Thyroid gland (tissue), 4 donors: ENCODE measurements around the gene CYP27A1.

Experiments used
- CTCF ChIP-seq, 6 experiments: fragments of 200-600 bp in 3 of 6; fragments of 450-650 bp in 3 of 6; sonication (generic) in 3 of 6; IDR thresholded peaks; one replicate each; pipeline ENCODE4 v1.5.1; 2016 to 2019; ENCODE audit warnings: antibody characterized with exemption in 6 of 6, mild to moderate bottlenecking in 2 of 6, inconsistent platforms in 1 of 6, moderate library complexity in 1 of 6
- POLR2A ChIP-seq, 2 donors: fragments of 450-650 bp; IDR thresholded peaks; one replicate each; pipeline ENCODE4 v1.6.1; 2017; ENCODE audit warnings: antibody characterized with exemption in 2 of 2, mild to moderate bottlenecking in 2 of 2, moderate library complexity in 1 of 2

GRCh38 chr2:218805627-218806026, 23.7 kb downstream of the CYP27A1 start:
- TF ChIP-seq POLR2A (IDR thresholded peaks at IDR 0.05) (no peak), CTCF (IDR thresholded peaks at IDR 0.05) (no peak)
